NCI-H526 (cell line): ENCODE data around the gene SIGLEC15.
A peak's percentile ranks its signal among the peaks of the same experiment; 100 is the strongest.

ENCODE experiments used
- DNase-seq, 2 experiments: peaks; one replicate each; lab custom pipeline; 2025; lab: John Stamatoyannopoulos, UW

The SIGLEC15 gene

GRCh38 chr18:45879681-45880655 lies 54.5 kb downstream of the SIGLEC15 start:
- peak; percentile 0 to 50 for DNase-seq

- DNase-seq, result no peak
These were observed 55.5 kb downstream of the SIGLEC15 start for GRCh38 chr18:45880876-45881558.

- no peak for DNase-seq
These were observed 62.1 kb downstream of the SIGLEC15 start for GRCh38 chr18:45887585-45887984.

GRCh38 chr18:45889419-45890064 lies 64.1 kb downstream of the SIGLEC15 start:
- DNase-seq, result no peak

GRCh38 chr18:45890606-45891005 lies 65.1 kb downstream of the SIGLEC15 start:
- no peak for DNase-seq

GRCh38 chr18:45891806-45892205 lies 66.3 kb downstream of the SIGLEC15 start:
- DNase-seq, result no peak
